DMS153 treated with DMSO at 0.1 percent for 48 hours (cell line): Measurements from ENCODE around the gene SPRR2A.
"Not testable (repeated sequence)": the region's sequence is repeated elsewhere in the genome, so short reads cannot be mapped to it uniquely, and the experiment has no call there.

ENCODE experiments used
- DNase-seq: peaks from one replicate; lab custom pipeline; 2025; ENCODE audit not compliant: unreplicated experiment; lab: John Stamatoyannopoulos, UW

Gene SPRR2A

GRCh38 chr1:153057375-153057774, at the start of gene SPRR2A:
TSS of gene SPRR2A (minus strand) at chr1:153057512. CDS start at chr1:153056735, 777 bp downstream.
- DNase-seq = no peak

- no peak for DNase-seq
Measured at GRCh38 chr1:153100245-153100644, 42.9 kb upstream of the SPRR2A start.

DNA sequence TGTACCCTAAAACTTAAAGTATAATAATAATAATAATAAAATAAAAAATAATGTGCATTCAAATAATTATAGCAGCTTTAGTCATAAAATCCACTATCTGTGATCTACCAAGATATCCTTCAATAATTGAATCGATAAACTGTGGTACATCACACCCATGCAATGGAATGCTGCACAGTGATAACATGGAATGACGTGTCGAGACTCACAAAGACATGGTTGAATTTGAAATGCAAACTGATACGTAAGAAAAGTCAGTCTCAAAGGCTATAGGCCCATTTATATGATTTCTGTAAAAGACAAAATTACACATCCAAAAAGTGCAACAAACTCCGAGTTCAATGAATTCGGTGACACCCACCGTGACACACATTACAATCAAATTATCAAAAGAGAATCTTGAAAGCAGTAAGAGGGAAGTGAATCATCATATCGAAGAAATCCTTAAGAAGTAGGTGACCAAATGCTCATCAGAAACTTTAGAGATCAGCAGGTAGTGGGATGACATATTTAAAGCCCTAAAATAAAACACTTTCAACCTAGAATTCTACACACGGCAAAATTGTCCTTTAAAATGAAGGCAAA, 42.2 kb upstream of the SPRR2A start:
- DNase-seq = no peak

GRCh38 chr1:153095764-153096163, 38.5 kb upstream of the SPRR2A start:
- no peak for DNase-seq

GRCh38 chr1:153094426-153094825, 37.1 kb upstream of the SPRR2A start, which contains the start of gene SPRR2E:
TSS of gene SPRR2E (minus strand) at chr1:153094526. CDS start at chr1:153093751, 775 bp downstream.
- no peak for DNase-seq

GRCh38 chr1:153087652-153088051, 30.3 kb upstream of the SPRR2A start:
- DNase-seq = no peak

DNA sequence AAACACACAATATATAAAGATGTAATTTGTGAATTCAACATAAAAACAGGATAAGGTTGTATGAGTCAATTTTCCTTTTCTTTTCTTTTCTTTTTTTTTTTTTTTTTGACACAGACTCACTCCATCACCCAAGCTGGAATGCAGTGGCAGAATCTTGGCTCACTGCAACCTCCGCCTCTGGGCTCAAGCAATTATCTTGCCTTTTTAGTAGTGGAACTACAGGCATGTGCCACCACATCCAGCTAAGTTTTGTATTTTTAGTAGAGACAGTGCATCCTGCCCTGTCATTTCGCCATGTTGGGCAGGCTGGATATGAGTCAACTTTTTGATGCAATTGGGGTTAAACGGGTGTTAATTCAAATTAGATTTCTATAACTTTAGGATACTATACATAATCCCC, 24.4 kb upstream of the SPRR2A start:
- DNase-seq = no peak

- no peak for DNase-seq
Measured at GRCh38 chr1:153072806-153073726, 15.8 kb upstream of the SPRR2A start.

DNA sequence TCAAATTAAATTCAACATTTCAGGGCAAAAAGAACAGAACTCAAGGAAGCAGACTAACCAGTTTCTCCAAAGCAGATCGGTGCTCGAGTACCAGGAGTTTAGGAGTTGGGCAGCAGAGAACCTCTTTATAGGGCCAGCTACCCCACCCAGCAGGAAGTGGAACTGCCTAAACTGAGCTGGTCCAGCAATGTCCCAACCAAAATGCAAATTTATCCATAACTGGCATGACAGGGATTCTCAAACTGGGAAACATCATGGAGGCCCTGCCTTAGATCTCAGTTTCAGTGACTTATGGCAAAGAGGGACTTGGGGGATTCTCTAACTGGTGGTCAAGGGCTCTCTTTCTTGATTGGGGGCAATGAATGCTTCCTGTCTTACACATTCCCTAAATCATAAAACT, 14.2 kb upstream of the SPRR2A start, which contains the start of gene SPRR2B:
SPRR2B (minus strand) TSS at position 101 of the 400 bp plus-strand sequence. CDS start 772 bp downstream, outside the sequence.
- DNase-seq = no peak

GRCh38 chr1:153070243-153070642, 12.9 kb upstream of the SPRR2A start:
- no peak for DNase-seq

- no peak for DNase-seq
Measured at GRCh38 chr1:153058826-153059784, 1.8 kb upstream of the SPRR2A start.

DNA sequence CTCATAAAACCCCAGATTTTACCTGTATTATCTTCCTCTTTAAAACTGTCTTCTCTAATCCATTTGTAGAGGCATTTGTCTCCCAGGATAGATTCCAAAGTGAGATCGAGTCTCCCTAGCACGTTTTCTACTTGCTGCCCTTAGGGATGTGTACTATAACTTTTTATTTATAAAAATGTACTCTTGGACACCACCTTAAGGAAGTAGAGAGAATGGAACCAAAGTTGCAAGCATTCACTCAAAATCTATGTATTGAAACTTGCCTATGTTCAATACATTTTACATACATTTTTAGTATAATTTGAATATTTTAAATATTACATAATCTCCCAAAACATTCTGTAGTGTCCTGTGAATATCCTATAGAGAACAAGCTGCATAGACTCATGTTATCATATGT, 842 bp upstream of the SPRR2A start:
- DNase-seq = no peak

DNA sequence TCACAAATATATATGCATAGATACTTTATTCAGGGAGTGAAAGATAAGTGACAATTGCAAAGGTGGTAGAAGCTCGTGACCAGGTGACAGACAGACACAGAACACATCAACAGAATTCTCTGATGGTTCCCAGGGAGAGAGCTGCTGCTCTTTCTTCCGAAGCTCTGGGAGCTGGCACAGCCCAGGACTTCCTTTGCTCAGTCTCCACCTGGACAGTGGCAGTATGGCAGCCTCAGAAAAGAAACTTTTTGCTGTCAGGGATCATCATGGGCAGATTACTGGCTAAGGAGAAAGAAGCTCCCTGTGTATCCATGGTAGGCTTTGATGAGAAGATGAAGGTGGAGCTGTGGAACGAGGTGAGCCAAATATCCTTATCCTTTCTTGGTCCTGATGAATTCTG, 1.2 kb downstream of the SPRR2A start:
- not testable (repeated sequence) for DNase-seq

DNA sequence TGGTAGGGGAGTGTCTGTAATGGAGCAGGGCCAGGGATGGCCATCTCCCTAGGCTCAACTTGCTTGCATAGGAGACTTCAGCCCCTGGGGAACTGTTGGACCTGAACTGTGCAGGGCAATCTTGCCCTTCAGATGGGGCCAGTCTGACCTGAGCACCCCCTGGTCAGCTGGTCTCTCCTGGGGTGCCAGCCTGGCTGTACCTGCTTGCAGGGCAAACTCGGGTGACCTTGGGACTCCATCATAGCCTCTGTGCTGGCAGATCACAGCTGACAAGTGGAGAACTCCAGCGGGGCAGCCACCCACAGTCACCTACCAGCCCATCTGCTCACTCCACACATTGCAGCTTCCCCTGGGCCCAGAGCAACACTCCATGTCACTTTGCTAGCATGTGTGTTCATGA, 8.1 kb downstream of the SPRR2A start:
- no peak for DNase-seq

- DNase-seq = no peak
Measured at GRCh38 chr1:153040950-153041631, 16.2 kb downstream of the SPRR2A start, which contains the start of gene SPRR2D. TSS of gene SPRR2D (minus strand) at chr1:153041120. CDS start at chr1:153040346, 774 bp downstream.

DNA sequence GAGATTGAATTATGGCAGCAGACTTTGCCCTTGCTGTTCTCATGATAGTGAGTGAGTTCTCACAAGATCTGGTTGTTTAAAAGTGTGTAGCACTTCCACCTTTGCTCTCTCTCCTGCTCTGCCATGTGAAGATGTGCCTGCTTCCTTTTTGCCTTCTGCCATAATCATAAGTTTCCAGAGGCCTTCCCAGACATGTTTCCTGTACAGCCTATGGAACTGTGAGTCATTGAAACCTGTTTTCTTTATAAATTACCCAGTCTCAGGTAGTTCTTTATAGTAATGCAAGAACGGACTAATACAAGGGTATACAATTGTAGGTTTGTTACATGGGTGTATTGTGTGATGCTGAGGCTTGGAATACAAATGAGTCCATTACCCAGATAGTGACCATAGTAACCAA, 22.1 kb downstream of the SPRR2A start:
- DNase-seq = no peak

- DNase-seq = no peak
Measured at GRCh38 chr1:153032677-153033308, 24.5 kb downstream of the SPRR2A start.

- DNase-seq = no peak
Measured at GRCh38 chr1:153032073-153032472, 25.2 kb downstream of the SPRR2A start.

- no peak for DNase-seq
Measured at GRCh38 chr1:153030895-153031294, 26.4 kb downstream of the SPRR2A start, which contains the start of gene SPRR1B. TSS of gene SPRR1B (plus strand) at chr1:153031203. CDS start at chr1:153032346, 1,143 bp downstream.

DNA sequence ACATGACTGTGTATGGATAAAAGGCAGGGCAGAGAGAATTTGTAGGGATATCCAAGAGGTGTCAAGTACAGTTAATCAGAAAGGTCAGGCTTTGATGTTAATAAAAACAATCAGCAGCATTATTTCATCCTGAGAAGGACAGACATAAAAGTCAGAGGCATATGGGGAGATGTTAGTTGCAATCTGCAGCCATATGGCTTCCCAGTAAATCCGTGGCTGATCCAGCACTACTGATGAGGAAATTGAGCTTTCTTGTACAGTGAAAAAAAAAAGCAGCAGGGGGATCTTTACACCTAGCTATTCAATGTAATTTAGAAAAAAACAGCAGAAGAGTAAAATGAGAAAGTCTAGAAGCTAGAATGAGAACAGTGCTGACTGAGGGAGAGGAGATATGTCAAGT, 28.5 kb downstream of the SPRR2A start:
- no peak for DNase-seq
